Activated CD4-positive, alpha-beta T cell treated with anti-CD3 and anti-CD28 coated beads, Interleukin-2, Interleukin-6, amounts not matched to agents 100 ng/mL and 50 ng/mL, durations not matched to agents 16 hours and 8 hours (primary cell): ENCODE results near the gene ZDHHC18.
"Not testable (repeated sequence)": the region's sequence is repeated elsewhere in the genome, so short reads cannot be mapped to it uniquely, and the experiment has no call there.

ENCODE experiments used
- DNase-seq: peaks from one replicate; pipeline ENCODE4 v3.0.0-alpha.2; 2020

Gene ZDHHC18

GRCh38 chr1:26833432-26834405 is 7.2 kb downstream of the ZDHHC18 start:
- DNase-seq: peak; percentile 92

GRCh38 chr1:26837665-26838064 is 11.2 kb downstream of the ZDHHC18 start:
- not testable (repeated sequence) for DNase-seq

DNA sequence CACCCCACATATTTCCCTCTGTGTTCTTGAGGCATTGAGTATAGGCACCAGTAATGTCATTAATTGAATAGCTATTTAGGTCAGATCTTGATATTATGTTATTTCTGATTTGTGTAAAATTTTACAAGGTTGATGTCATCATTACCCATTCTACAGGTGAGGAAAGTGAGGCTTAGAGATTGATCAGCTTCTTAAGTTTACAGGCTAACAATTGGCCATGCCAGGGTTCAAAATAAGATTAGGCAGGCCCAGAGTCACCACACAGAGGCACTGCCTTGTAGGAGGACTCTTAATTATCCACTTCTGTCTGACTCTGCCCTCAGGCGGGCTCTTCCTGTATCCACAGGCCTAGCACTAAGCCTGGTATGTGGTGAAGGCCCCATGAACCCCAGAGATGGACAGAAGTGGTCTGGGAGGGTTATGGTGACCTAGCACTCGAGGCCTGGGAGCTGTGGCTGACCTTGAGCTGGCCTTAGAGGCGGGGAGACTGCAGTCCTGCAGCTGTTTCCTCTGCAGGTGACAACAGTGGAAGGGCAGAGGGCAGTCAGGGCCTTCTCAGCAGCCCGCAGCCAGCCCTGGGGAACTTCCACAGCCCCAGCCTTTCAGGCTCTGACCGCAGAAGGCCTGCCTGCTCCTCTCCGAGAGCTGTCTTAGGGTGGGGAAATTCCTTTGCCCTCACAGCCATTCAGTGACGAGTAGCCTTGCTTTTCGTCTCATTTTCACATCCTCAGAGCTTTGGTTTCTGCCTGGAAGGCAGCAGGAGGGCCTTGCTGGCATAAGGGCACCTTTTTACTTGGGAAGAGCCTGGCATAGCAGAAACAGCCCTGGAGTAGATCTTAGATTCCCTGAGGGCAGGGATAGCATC is 12.2 kb downstream of the ZDHHC18 start:
- peak; percentile 75 for DNase-seq

- no peak for DNase-seq
Measured at GRCh38 chr1:26839339-26839722, 12.8 kb downstream of the ZDHHC18 start.

GRCh38 chr1:26839779-26840178 is 13.3 kb downstream of the ZDHHC18 start:
- no peak for DNase-seq

- no peak for DNase-seq
Measured at GRCh38 chr1:26844424-26845196, 18.1 kb downstream of the ZDHHC18 start.

DNA sequence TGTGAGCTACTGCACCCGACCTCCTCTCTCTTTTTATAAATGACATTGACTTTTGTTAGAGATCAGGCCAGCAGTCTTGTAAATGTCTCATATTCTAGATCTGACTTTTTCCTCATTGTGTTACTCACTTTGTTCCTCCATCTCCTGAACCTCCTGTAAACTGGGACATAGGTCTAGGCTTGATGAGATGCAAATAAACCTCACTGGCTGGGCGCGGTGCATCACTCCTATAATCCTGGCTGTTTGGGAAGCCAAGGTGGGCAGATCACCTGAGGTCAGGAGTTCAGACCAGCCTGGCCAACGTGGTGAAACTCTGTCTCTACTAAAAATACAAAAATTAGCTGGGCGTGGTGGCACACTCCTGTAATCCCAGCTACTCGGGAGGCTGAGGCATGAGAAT is 21.3 kb downstream of the ZDHHC18 start:
- DNase-seq: not testable (repeated sequence)

- DNase-seq: no peak
Measured at GRCh38 chr1:26848499-26848898, 22.0 kb downstream of the ZDHHC18 start.

DNA sequence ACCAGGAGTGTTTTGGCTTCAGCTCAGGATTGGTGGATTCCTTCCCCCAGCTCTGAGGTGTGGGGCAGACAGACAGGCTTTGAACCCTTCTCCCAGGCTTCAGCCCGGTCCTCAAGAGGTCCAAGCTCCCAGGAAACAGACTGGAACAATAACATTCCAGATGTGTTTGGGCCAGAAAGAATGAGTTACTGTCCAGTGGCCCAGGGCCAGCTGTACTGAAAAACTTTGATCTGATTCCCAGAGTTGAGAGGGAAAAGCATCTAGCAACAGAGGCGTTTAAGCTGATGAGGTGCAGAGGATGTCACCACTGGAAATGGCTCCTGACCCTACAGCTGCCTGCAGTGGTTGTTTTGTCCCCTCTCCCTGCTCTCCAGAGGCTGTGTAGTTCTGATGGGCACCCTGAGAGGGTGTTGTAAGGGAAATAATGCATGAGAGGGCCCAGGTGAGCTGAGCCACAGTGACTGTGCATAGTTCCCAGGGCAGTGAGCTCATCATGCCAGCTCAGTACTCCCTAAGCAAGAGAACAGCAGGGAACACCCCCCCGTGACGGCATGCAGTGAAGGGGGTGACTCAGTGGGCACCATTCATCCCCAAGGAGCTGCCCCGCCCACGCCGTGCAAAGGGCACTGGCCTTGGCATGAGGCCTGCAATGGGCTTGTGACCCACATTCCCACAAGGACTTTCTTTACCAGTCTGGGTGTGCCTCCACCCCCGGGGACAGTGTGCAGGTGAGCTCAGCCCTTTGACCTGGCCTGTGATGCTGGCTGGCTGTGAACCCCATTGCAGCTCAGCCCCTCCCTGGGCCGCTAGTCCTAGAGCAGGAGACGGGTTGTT is 22.7 kb downstream of the ZDHHC18 start:
- no peak for DNase-seq

DNA sequence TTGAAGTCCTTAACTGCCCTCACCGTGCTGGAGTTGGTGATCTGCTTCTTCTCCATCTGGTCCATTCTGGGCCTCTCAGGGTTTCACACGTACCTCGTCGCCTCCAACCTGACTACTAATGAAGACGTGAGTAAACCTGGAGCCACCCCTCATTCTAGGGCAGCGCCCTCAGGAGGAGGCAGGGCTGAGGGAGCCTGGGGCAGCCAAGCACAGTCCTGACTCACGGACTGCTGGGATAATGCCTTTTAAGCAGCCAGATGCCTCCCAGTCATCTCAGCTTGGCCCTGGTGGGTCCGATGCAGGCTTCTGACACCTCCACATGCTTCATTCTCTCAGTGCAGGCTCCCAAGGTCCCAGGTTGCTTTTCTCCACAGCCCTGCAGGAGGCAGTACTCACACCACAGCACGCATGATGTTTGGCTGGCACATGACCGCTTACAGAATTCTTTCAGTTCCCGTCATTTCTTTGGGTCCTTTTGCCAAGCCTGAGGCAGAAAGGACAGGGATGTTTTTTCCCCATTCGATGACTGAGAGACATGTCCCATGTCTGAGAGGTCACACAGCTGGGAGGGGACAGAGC is 24.7 kb downstream of the ZDHHC18 start:
- DNase-seq: no peak

DNA sequence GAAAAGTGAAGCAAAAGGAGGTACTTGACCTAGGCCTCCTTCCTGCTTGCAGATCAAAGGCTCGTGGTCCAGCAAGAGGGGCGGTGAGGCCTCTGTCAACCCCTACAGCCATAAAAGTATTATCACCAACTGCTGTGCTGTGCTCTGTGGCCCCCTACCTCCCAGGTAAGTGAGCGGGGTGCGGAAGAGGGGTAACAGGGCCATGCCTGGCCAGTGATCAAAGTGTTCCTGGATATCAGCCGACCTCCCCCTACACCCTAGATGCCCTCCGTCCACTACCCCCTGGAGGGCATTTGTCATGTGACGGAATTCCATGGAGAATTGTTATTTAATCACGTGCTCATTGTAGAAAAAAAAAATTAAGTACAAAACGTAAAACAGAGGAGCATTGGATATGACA is 26.2 kb downstream of the ZDHHC18 start:
- no peak for DNase-seq

DNA sequence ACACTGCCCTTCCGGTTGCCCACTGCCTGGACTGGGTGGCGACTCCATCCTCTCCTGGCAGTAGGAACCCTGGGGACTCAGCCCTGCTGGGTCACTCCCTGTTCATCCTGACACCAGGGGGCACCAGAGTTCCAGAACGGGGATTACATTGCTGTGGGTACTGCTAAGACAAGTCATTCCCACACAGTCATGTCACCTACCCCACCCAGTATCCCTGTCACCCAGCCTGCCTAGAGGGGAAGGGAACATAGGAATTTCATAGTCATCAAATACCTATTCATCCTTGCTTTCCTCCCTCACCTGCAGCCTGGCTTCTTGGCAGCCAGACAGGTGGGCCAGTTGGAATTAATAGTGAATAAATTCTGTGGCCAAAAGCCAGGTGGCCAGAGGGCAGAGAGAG is 26.7 kb downstream of the ZDHHC18 start:
- peak; percentile 82 for DNase-seq

GRCh38 chr1:26853600-26853999 is 27.1 kb downstream of the ZDHHC18 start:
- no peak for DNase-seq

- no peak for DNase-seq
Measured at GRCh38 chr1:26854906-26855305, 28.4 kb downstream of the ZDHHC18 start.

GRCh38 chr1:26855636-26856035 is 29.1 kb downstream of the ZDHHC18 start:
- no peak for DNase-seq

GRCh38 chr1:26856181-26856580 is 29.7 kb downstream of the ZDHHC18 start:
- no peak for DNase-seq

DNA sequence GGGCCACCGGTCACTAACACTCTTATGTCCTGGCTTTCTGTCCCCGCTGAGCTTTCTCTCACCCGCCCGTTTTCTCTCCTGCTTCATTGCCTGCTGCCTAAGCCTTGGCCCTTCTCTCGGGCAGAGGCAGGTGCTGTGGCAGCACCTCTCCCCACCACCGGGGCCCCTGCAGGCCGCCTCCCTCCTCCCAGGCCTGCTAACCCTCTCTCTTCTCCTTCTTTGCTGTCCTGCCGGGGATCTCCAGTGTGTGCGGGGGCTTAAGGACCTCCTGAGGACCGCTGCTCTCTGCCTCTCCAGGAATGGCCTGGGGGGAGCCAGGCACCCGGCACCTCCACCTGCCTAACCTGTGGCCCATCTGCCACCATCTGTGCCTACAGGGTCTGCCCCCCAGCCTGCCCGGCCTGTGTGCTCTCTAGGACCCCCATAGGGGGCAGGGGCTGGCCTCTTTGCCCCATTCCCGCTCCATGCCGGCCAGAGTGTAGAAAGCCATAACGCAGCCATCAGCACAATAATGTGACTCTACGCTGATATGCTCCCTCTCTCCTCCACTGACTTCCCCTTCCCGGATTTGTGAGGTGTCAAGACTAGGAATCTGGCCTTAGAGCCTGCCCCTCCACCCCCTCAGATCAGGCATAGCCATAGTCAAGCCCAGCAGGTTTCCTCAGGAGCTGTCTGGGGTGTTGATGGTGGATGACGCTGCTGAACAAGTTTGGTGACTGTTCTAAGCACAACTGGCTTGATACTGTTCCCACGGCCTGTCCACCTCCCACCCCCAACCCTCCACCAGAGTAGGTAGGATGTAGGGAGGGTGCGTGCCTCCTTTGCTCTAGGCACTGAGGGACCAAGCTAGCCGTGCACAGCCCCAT is 30.3 kb downstream of the ZDHHC18 start:
- no peak for DNase-seq

- DNase-seq: no peak
Measured at GRCh38 chr1:26857473-26858060, 31.1 kb downstream of the ZDHHC18 start.

- no peak for DNase-seq
Measured at GRCh38 chr1:26858160-26858559, 31.7 kb downstream of the ZDHHC18 start.
